Testis (tissue), 3 donors: ENCODE results near the gene PXDN. TPM values are rescaled to one million over a fixed set of nuclear protein-coding genes. Genes with fewer than 3 reads are reported as not detected.
"Not testable (repeated sequence)": the region's sequence is repeated elsewhere in the genome, so short reads cannot be mapped to it uniquely, and the experiment has no call there.

Experiments used
- DNase-seq: peaks from one replicate; pipeline ENCODE4 v3.0.0-alpha.2; 2019
- H3K27ac ChIP-seq, 2 donors: fragments of 200-600 bp; sonication (generic); one replicate each; pipeline ENCODE4 v1.5.1; 2019
- H3K27me3 ChIP-seq: fragments of 200-600 bp; sonication (generic); one replicate; pipeline ENCODE4 v1.5.1; 2019
- H3K36me3 ChIP-seq: fragments of 200-600 bp; sonication (generic); one replicate; pipeline ENCODE4 v1.5.1; 2017; ENCODE audit warnings: low read depth; ENCODE audit errors: missing control alignments
- H3K4me1 ChIP-seq: fragments of 200-600 bp; sonication (generic); one replicate; pipeline ENCODE4 v1.5.1; 2019
- H3K4me3 ChIP-seq, 2 donors: fragments of 200-600 bp; sonication (generic); one replicate each; pipeline ENCODE4 v1.5.1; 2017 to 2019
- H3K9me3 ChIP-seq: fragments of 200-600 bp; sonication (generic); one replicate; pipeline ENCODE4 v1.5.1; 2017
- CTCF ChIP-seq, 3 experiments: fragments of 450-650 bp in 2 of 3; fragments of 200-600 bp in 1 of 3; sonication (generic) in 1 of 3; IDR thresholded peaks; one replicate each; pipeline ENCODE4 v1.5.1; 2016 to 2019; ENCODE audit warnings: antibody characterized with exemption in 3 of 3, mild to moderate bottlenecking in 2 of 3, moderate library complexity in 1 of 3
- POLR2A ChIP-seq: fragments of 450-650 bp; IDR thresholded peaks from one replicate; pipeline ENCODE4 v1.6.1; 2017; ENCODE audit warnings: antibody characterized with exemption, mild to moderate bottlenecking, moderate library complexity
- WGBS, 2 donors: methylation state at CpG; one replicate each; pipeline ENCODE4 v1.1.5; 2018; 5-methylcytosine and 5-hydroxymethylcytosine counted together
- intact Hi-C: fragments of 100-400 bp; cut with DNase I; formaldehyde crosslinking; loops from one replicate; pipeline ENCODE4 v1.15.1; 2023; ENCODE audit warnings: low total_unique reads
- polyA plus RNA-seq: library from polyadenylated mRNA; stranded (reverse); fragments of 350-450 nt; fragmentation: Illumina TruSeq; extraction: RNeasy Lipid Tissue Mini Kit (QIAGEN cat#74804); gene quantifications from one replicate; pipeline ENCODE4 v1.2.3, GENCODE V29; 2014; ENCODE audit warnings: low read depth, low replicate concordance; ENCODE audit not compliant: insufficient read depth
- total RNA-seq, 2 donors: library from RNA; depleted of rRNA; stranded (reverse); fragments of >200 nt; gene quantifications; one replicate each; pipeline ENCODE4 v1.2.3, GENCODE V29; 2016

The PXDN gene
- total and polyA plus RNA-seq, 3 donors from 2014 or later, result 26.7 to 41.8 (median 33.8) TPM

DNA sequence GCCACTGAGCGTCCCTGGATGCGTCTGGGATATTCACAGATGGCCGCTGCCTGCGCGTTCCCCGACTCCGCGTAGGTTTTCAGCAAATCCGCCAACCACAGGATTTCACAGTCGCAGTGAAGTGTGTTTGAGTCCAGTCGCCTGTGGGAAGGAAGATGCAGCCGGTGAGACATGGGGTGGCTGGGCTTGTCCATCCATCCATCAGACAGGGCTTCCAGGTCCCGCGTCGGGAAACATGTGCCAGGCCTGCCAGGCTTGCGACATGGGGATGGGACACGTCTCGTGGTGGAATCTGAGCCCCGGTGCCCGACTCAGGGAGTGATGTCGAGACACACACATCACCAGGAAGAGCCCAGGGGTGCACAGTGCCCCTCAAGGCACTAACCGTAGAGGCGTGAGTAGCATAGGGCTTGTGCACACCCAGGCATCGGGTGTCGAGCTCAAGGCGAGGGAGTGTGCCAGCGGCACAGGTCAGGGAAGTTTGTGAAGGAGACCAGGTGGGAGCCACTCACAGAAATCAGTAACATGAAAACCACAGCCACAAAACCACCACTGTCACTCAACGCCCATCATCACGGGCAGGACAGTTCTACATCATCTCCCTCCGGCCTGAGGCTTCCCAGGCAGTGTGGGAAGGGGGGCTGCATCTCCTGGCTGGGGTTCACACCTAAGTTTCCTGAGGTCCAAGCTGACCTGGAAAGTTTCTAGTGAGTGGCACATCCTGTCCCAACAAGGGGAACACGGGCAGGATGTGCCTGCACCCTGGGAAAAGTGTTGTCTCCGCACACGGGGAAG, 63.9 kb downstream of the PXDN start:
- intact Hi-C loops, result no loop called here
- TF ChIP-seq POLR2A (no peak), CTCF (IDR thresholded peaks at IDR 0.05) (no peak)
- H3K27me3 ChIP-seq, result no peaks in the 10 kb centered on the region
- DNase-seq, result peak; percentile 11
- no peak overlapping the region for H3K27ac ChIP-seq
- H3K36me3 ChIP-seq, result no peaks in the 10 kb centered on the region
- H3K4me1 ChIP-seq, result no peaks in the 10 kb centered on the region
- H3K4me3 ChIP-seq, result no peak overlapping the region
- H3K9me3 ChIP-seq, result no peaks in the 10 kb centered on the region
- WGBS, 2 donors, result 92 to 94% methylated on average over 27 to 33 of the region's 33 CpGs

DNA sequence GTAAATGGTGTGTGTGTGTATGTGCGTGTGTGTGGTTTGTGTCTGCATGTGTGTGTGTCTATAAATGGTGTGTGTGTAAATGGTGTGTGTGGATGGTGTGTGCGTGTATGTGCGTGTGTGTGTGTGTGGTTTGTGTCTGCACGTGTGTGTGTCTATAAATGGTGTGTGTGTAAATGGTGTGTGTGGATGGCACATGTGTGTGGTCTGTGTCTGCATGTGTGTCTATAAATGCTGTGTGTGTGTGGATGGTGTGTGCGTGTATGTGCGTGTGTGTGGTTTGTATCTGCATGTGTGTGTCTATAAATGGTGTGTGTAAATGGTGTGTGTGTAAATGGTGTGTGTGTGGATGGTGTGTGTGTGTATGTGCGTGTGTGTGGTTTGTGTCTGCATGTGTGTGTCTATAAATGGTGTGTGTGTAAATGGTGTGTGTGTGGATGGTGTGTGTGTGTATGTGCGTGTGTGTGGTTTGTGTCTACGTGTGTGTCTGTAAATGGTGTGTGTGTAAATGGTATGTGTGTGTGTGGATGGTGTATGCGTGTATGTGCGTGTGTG, 64.8 kb downstream of the PXDN start:
- H3K27ac ChIP-seq, DNase-seq, H3K9me3 ChIP-seq, H3K4me3 ChIP-seq, H3K36me3 ChIP-seq, H3K4me1 ChIP-seq, intact Hi-C loops, H3K27me3 ChIP-seq: not testable (repeated sequence)
- 73 to 91% methylated on average over 11 of the region's 11 CpGs for WGBS, 2 donors

GRCh38 chr2:1679065-1679464, 65.2 kb downstream of the PXDN start:
- DNase-seq, H3K27me3 ChIP-seq, H3K4me1 ChIP-seq, H3K9me3 ChIP-seq, H3K4me3 ChIP-seq, H3K27ac ChIP-seq, intact Hi-C loops, H3K36me3 ChIP-seq: not testable (repeated sequence)
- 90 to 92% methylated on average over 7 of the region's 7 CpGs for WGBS, 2 donors

DNA sequence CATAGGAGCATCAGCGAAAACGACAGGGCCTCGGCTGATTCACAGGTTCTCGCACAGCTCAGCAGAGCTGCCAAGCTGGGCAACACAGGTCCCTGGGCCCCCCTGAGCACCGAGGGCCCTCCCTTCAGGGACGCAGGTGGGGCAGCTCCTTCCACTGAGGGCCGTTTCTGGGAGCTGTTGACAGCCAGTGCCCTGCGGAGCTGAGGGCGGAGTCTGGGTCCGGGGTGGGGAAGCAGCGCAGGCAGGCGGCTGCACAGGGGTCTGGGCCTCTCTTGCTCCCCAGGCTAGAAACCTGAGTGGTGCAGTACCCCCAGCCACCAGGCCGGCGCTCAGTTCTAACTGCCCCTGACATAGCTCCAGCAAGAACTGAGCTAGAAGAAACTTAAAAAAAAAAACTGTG, 65.7 kb downstream of the PXDN start:
- intact Hi-C loops, result no loop called here
- WGBS, 2 donors, result 85 to 92% methylated on average over 10 to 14 of the region's 14 CpGs
- H3K4me3 ChIP-seq, result no peak overlapping the region
- DNase-seq, result peak; percentile 5
- H3K27me3 ChIP-seq, result no peaks in the 10 kb centered on the region
- TF ChIP-seq POLR2A, result no peak
- TF ChIP-seq CTCF (IDR thresholded peaks at IDR 0.05), result no peak
- H3K4me1 ChIP-seq, result no peaks in the 10 kb centered on the region
- no peaks in the 10 kb centered on the region for H3K9me3 ChIP-seq
- no peak overlapping the region for H3K27ac ChIP-seq
- H3K36me3 ChIP-seq, result no peaks in the 10 kb centered on the region

GRCh38 chr2:1677821-1678165, 66.5 kb downstream of the PXDN start:
- Histone ChIP-seq H3K4me3 (no peak overlapping the region), H3K9me3 (no peaks in the 10 kb centered on the region), H3K27me3 (no peaks in the 10 kb centered on the region), H3K4me1 (no peaks in the 10 kb centered on the region), H3K27ac (no peak overlapping the region), H3K36me3 (no peaks in the 10 kb centered on the region)
- intact Hi-C loops, result no loop called here
- WGBS, 2 donors, result 79 to 92% methylated on average over 10 to 12 of the region's 12 CpGs
- DNase-seq, result no peak
- TF ChIP-seq CTCF (IDR thresholded peaks at IDR 0.05) (no peak), POLR2A (no peak)
